Measurements from ENCODE around the gene EXOC4. TPM values are rescaled to one million over a fixed set of nuclear protein-coding genes. Genes with fewer than 3 reads are reported as not detected.

The EXOC4 gene
- polyA plus RNA-seq, 1 experiment, result 45.9 TPM

GRCh38 chr7:133771788-133772419 is 519.0 kb downstream of the EXOC4 start:
- no peak overlapping the region for H3K4me3 ChIP-seq (ENCODE audit: low read depth, low read length)
- no peaks in the 10 kb centered on the region for H3K27me3 ChIP-seq (ENCODE audit: control insufficient read depth, insufficient read depth, low read length)
- CTCF ChIA-PET, result interaction anchor here (1.0 to 1.4 kb wide), 2 partner anchors 8 to 10 kb away, joined by 3 to 4 read pairs; no protein-coding TSS in a partner anchor
- POLR2A ChIA-PET, result no interaction called here
- DNase-seq (ENCODE audit: low read depth), result no peak
- no peaks in the 10 kb centered on the region for H3K36me3 ChIP-seq (ENCODE audit: control insufficient read depth, insufficient read depth, low read length)
- no peak for TF ChIP-seq CTCF (IDR thresholded peaks at IDR 0.05; ENCODE audit: insufficient read depth, low read depth, low read length)

- POLR2A ChIA-PET, result no interaction called here
- no peaks in the 10 kb centered on the region for H3K36me3 ChIP-seq (ENCODE audit: control insufficient read depth, insufficient read depth, low read length)
- DNase-seq (ENCODE audit: low read depth), result no peak
- no peak for TF ChIP-seq CTCF (IDR thresholded peaks at IDR 0.05; ENCODE audit: insufficient read depth, low read depth, low read length)
- no peaks in the 10 kb centered on the region for H3K27me3 ChIP-seq (ENCODE audit: control insufficient read depth, insufficient read depth, low read length)
- H3K4me3 ChIP-seq (ENCODE audit: low read depth, low read length), result no peak overlapping the region
- CTCF ChIA-PET, result interaction anchor here (1.0 to 1.4 kb wide), 2 partner anchors 9 to 32 kb away, joined by 3 to 5 read pairs; no protein-coding TSS in a partner anchor
Observed at GRCh38 chr7:133773601-133774000, 520.7 kb downstream of the EXOC4 start.

DNA sequence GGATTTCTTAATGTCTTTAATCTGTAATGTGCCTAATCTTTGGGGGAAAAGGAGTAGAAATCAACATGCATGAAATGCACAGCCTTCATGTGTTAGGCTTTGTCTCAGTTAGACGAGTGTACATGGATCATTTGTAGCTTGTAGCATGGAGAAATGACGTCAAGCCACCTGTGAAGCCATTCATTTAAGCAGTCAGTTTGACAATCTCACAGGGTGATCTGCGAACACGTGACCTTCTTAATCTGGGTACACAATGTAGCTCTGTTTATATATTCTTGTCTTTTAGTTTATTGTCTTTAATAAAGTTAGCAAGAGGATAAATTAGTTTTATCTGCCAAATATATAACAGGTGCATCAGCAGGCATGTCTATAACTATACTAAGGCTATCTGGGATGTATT is 522.3 kb downstream of the EXOC4 start:
- POLR2A ChIA-PET, result no interaction called here
- CTCF ChIA-PET, result interaction anchor here (1.3 kb wide), 1 partner anchor 14 kb away, joined by 3 read pairs; no protein-coding TSS in a partner anchor
- DNase-seq (ENCODE audit: low read depth), result no peak
- H3K4me3 ChIP-seq (ENCODE audit: low read depth, low read length), result no peak overlapping the region
- no peaks in the 10 kb centered on the region for H3K36me3 ChIP-seq (ENCODE audit: control insufficient read depth, insufficient read depth, low read length)
- TF ChIP-seq CTCF (IDR thresholded peaks at IDR 0.05; ENCODE audit: insufficient read depth, low read depth, low read length), result no peak
- no peaks in the 10 kb centered on the region for H3K27me3 ChIP-seq (ENCODE audit: control insufficient read depth, insufficient read depth, low read length)

GRCh38 chr7:133776266-133776665 is 523.4 kb downstream of the EXOC4 start:
- ChIA-PET CTCF (no interaction called here), POLR2A (no interaction called here)
- DNase-seq (ENCODE audit: low read depth), result no peak
- Histone ChIP-seq H3K4me3 (ENCODE audit: low read depth, low read length) (no peak overlapping the region), H3K27me3 (ENCODE audit: control insufficient read depth, insufficient read depth, low read length) (no peaks in the 10 kb centered on the region), H3K36me3 (ENCODE audit: control insufficient read depth, insufficient read depth, low read length) (no peaks in the 10 kb centered on the region)
- no peak for TF ChIP-seq CTCF (IDR thresholded peaks at IDR 0.05; ENCODE audit: insufficient read depth, low read depth, low read length)

- TF ChIP-seq CTCF (IDR thresholded peaks at IDR 0.05; ENCODE audit: insufficient read depth, low read depth, low read length), result no peak
- Histone ChIP-seq H3K4me3 (ENCODE audit: low read depth, low read length) (no peak overlapping the region), H3K36me3 (ENCODE audit: control insufficient read depth, insufficient read depth, low read length) (no peaks in the 10 kb centered on the region), H3K27me3 (ENCODE audit: control insufficient read depth, insufficient read depth, low read length) (no peaks in the 10 kb centered on the region)
- CTCF ChIA-PET, result no interaction called here
- DNase-seq (ENCODE audit: low read depth), result no peak
- POLR2A ChIA-PET, result no interaction called here
Observed at GRCh38 chr7:133777701-133778100, 524.8 kb downstream of the EXOC4 start.
